ENCODE data around the gene KIF22. TPM values are rescaled to one million over a fixed set of nuclear protein-coding genes. Genes with fewer than 3 reads are reported as not detected.

The KIF22 gene
- total and polyA plus RNA-seq, 3 donors from 2014 or later: 69.6 to 85.1 (median 79.8) TPM

GRCh38 chr16:29844575-29845331, 54.2 kb downstream of the KIF22 start:
- Histone ChIP-seq H3K4me3 (no peak overlapping the region), H3K27me3 (no peaks in the 10 kb centered on the region), H3K36me3 (ENCODE audit: low read depth, missing control alignments) (no peaks in the 10 kb centered on the region), H3K4me1 (peaks cover 26% of the 10 kb centered on the region), H3K9me3 (no peaks in the 10 kb centered on the region), H3K27ac (peak overlapping the region in 1 of 2 donors; percentile 41)
- peak; percentile 71 for DNase-seq
- TF ChIP-seq CTCF (IDR thresholded peaks at IDR 0.05): no peak
- no peak for TF ChIP-seq POLR2A (IDR thresholded peaks at IDR 0.05)
- WGBS, 2 donors: 83 to 85% methylated on average over 18 to 28 of the region's 28 CpGs
- intact Hi-C loops (cut with DNase I; ENCODE audit: low total_unique reads): no loop called here

- Histone ChIP-seq H3K27me3 (no peaks in the 10 kb centered on the region), H3K4me3 (no peak overlapping the region), H3K27ac (no peak overlapping the region), H3K36me3 (ENCODE audit: low read depth, missing control alignments) (no peaks in the 10 kb centered on the region), H3K9me3 (no peaks in the 10 kb centered on the region), H3K4me1 (peaks cover 20% of the 10 kb centered on the region)
- intact Hi-C loops (cut with DNase I; ENCODE audit: low total_unique reads): no loop called here
- no peak for TF ChIP-seq CTCF (IDR thresholded peaks at IDR 0.05)
- TF ChIP-seq POLR2A (IDR thresholded peaks at IDR 0.05): no peak
- 88 to 97% methylated on average over 18 of the region's 18 CpGs for WGBS, 2 donors
- no peak for DNase-seq
Measured at GRCh38 chr16:29845656-29846055, 55.1 kb downstream of the KIF22 start.

GRCh38 chr16:29848420-29849297, 58.1 kb downstream of the KIF22 start:
- H3K9me3 ChIP-seq: no peaks in the 10 kb centered on the region
- H3K27me3 ChIP-seq: no peaks in the 10 kb centered on the region
- intact Hi-C loops (cut with DNase I; ENCODE audit: low total_unique reads): no loop called here
- TF ChIP-seq POLR2A (IDR thresholded peaks at IDR 0.05) (no peak), CTCF (IDR thresholded peaks at IDR 0.05) (peak; percentile 72 to 81 (median 75))
- H3K4me3 ChIP-seq: no peak overlapping the region
- H3K36me3 ChIP-seq (ENCODE audit: low read depth, missing control alignments): no peaks in the 10 kb centered on the region
- no peak overlapping the region for H3K27ac ChIP-seq
- 48 to 67% methylated on average over 6 to 14 of the region's 15 CpGs for WGBS, 2 donors
- peak; percentile 78 for DNase-seq
- peaks cover 19% of the 10 kb centered on the region for H3K4me1 ChIP-seq

GRCh38 chr16:29849505-29849904, 59.0 kb downstream of the KIF22 start:
- Histone ChIP-seq H3K27me3 (no peaks in the 10 kb centered on the region), H3K36me3 (ENCODE audit: low read depth, missing control alignments) (no peaks in the 10 kb centered on the region), H3K27ac (no peak overlapping the region), H3K4me1 (peaks cover 19% of the 10 kb centered on the region), H3K9me3 (no peaks in the 10 kb centered on the region), H3K4me3 (no peak overlapping the region)
- intact Hi-C loops (cut with DNase I; ENCODE audit: low total_unique reads): no loop called here
- TF ChIP-seq POLR2A (IDR thresholded peaks at IDR 0.05) (no peak), CTCF (IDR thresholded peaks at IDR 0.05) (no peak)
- peak; percentile 53 for DNase-seq
- WGBS, 2 donors: 48 to 56% methylated on average over 5 of the region's 5 CpGs
